ENCODE measurements around the gene CXorf58. TPM values are rescaled to one million over a fixed set of nuclear protein-coding genes. Genes with fewer than 3 reads are reported as not detected.

Gene CXorf58
- total and polyA plus RNA-seq, 2 of the 4 experiments (the other 2 are of a cell fraction) = not detected

DNA sequence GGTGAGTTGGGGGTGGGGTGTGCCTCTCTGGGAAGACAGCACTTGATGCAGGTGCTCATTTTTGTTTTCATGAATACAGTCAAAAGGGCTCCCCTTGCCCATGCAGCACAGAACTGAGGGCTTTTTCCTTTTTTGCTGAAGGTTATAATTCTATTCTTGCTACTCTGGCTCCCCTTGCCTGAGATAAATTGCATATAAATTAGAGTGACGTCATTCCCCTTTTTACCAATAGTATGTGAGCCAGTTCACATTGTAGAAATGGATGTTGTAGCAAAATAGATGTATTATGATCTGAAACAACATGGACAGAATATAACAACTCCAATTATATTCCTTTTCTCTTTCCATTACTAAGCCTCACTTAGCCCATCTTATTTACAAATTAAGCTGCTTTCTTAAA is 28.4 kb downstream of the CXorf58 start:
- no peak overlapping the region for H3K18ac ChIP-seq (ENCODE audit: low read depth, low read length)
- H3K27me3 ChIP-seq (ENCODE audit: control insufficient read depth, insufficient read depth, low read length) = no peaks in the 10 kb centered on the region; the same call in 1 of the 2 replicates
- H3K4me1 ChIP-seq (ENCODE audit: control insufficient read depth, insufficient read depth, low read length) = no peaks in the 10 kb centered on the region
- H4K5ac ChIP-seq (ENCODE audit: low read depth, low read length) = no peak overlapping the region
- intact Hi-C loops (cut with micrococcal nuclease) (no loop called here), dilution Hi-C loops (cut with HindIII; ENCODE audit: low sequenced_read_pairs, unreplicated experiment) (no loop called here), in situ Hi-C loops (cut with MboI; ENCODE audit: low sequenced_read_pairs) (no loop called here)
- H3K4ac ChIP-seq (ENCODE audit: low read depth, low read length) = no peak overlapping the region
- TF ChIP-seq RAD21 (IDR thresholded peaks at IDR 0.05; ENCODE audit: low read length) = no peak
- TF ChIP-seq CHD1 (IDR thresholded peaks at IDR 0.05; ENCODE audit: low read depth, low read length) = no peak
- TF ChIP-seq FOS (IDR thresholded peaks at IDR 0.05; ENCODE audit: low read depth, low read length) = no peak
- no peak for TF ChIP-seq NFE2L2 (IDR thresholded peaks at IDR 0.05; ENCODE audit: low read depth, low read length)
- TF ChIP-seq RCOR1 (IDR thresholded peaks at IDR 0.05; ENCODE audit: insufficient replicate concordance, low read length) = no peak
- H4K91ac ChIP-seq (ENCODE audit: insufficient read depth, low read depth, low read length) = no peak overlapping the region
- no peak overlapping the region for H3K27ac ChIP-seq (ENCODE audit: insufficient read depth, low read length)
- ATAC-seq (ENCODE audit: low read depth) (no peak), DNase-seq (no peak)
- no peak overlapping the region for H4K8ac ChIP-seq (ENCODE audit: low read depth in 2 of 2, low read length in 2 of 2)
- H3K79me1 ChIP-seq (ENCODE audit: low read depth in 1 of 2, low read length in 2 of 2) = no peaks in the 10 kb centered on the region
- no peak overlapping the region for H2AFZ ChIP-seq (replicated peaks; ENCODE audit: low read length, poor library complexity)
- no peak overlapping the region for H3K4me3 ChIP-seq (ENCODE audit: insufficient read depth, low read depth, low read length)
- no CpG with 5 or more reads among the region's 1 CpG for WGBS, 2 experiments (ENCODE audit: extremely low coverage in 2 of 2, insufficient read length in 1 of 2)
- no peaks in the 10 kb centered on the region for H3K36me3 ChIP-seq (ENCODE audit: control insufficient read depth, insufficient read depth, low read length)
- no peak overlapping the region for H2BK20ac ChIP-seq (ENCODE audit: low read depth, low read length)
- POLR2A ChIA-PET (ENCODE audit: unreplicated experiment) = no interaction called here
- no peak overlapping the region for H2BK15ac ChIP-seq (ENCODE audit: low read depth, low read length)
- H3K9me1 ChIP-seq (ENCODE audit: insufficient read depth, low read length) = no peaks in the 10 kb centered on the region
- no peaks in the 10 kb centered on the region for H4K20me1 ChIP-seq (ENCODE audit: insufficient read depth, low read length)
- no peaks in the 10 kb centered on the region for H3K9me3 ChIP-seq (ENCODE audit: control insufficient read depth, insufficient read depth, low read length)
- no peak overlapping the region for H3K56ac ChIP-seq (ENCODE audit: extremely low read depth, insufficient read depth, low read length)
- no peak overlapping the region for H2AK5ac ChIP-seq (ENCODE audit: low read depth, low read length)
- CTCF ChIA-PET = interaction anchor here (1.0 kb wide), 1 partner anchor 28 kb away, joined by 3 read pairs; no protein-coding TSS in a partner anchor
- no peak overlapping the region for H2AK9ac ChIP-seq (replicated peaks; ENCODE audit: low read depth, low read length, poor library complexity)
- no peak overlapping the region for H3K4me2 ChIP-seq (ENCODE audit: low read depth, low read length)
- no peak overlapping the region for H3K14ac ChIP-seq (replicated peaks; ENCODE audit: low read depth, low read length)
- H3K9ac ChIP-seq (ENCODE audit: low read depth, low read length) = no peak overlapping the region
- no peak overlapping the region for H2BK5ac ChIP-seq (ENCODE audit: low read depth, low read length, poor library complexity, severe bottlenecking)
- no TSS peak for BruUV-seq (replicated peaks)
- H3K23ac ChIP-seq (ENCODE audit: low read depth, low read length) = no peak overlapping the region
- H2BK120ac ChIP-seq (ENCODE audit: low read depth, low read length) = no peak overlapping the region

Measured in IMR-90 (cell line).